ENCODE data around the gene DNAJB11. TPM values are rescaled to one million over a fixed set of nuclear protein-coding genes. Genes with fewer than 3 reads are reported as not detected.
"Not testable (repeated sequence)": the region's sequence is repeated elsewhere in the genome, so short reads cannot be mapped to it uniquely, and the experiment has no call there.

DNAJB11 gene
- total RNA-seq, 4 donors from 2014 or later = 43.7 to 69.9 (median 47.8) TPM

DNA sequence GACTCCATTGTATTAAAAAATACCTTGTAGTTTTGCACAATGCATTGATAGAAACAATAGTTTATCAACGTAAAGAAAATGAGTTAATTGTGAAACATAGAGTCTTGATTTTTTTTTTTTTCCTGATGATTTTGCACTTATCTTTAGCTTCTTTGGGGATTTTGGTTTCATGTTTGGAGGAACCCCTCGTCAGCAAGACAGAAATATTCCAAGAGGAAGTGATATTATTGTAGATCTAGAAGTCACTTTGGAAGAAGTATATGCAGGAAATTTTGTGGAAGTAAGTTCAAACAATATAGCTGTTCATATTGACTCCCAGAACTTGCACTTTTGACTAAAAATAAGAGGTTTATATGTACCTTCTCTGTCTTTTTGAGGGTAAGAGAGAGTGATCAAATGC lies 7.0 kb downstream of the DNAJB11 start:
- DNase-seq (ENCODE audit: low spot score) = no peak
- ATAC-seq (ENCODE audit: low FRiP score) = no peak
- TF ChIP-seq, protein P1, sequence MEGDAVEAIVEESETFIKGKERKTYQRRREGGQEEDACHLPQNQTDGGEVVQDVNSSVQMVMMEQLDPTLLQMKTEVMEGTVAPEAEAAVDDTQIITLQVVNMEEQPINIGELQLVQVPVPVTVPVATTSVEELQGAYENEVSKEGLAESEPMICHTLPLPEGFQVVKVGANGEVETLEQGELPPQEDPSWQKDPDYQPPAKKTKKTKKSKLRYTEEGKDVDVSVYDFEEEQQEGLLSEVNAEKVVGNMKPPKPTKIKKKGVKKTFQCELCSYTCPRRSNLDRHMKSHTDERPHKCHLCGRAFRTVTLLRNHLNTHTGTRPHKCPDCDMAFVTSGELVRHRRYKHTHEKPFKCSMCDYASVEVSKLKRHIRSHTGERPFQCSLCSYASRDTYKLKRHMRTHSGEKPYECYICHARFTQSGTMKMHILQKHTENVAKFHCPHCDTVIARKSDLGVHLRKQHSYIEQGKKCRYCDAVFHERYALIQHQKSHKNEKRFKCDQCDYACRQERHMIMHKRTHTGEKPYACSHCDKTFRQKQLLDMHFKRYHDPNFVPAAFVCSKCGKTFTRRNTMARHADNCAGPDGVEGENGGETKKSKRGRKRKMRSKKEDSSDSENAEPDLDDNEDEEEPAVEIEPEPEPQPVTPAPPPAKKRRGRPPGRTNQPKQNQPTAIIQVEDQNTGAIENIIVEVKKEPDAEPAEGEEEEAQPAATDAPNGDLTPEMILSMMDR (IDR thresholded peaks at IDR 0.05) = no peak

DNA sequence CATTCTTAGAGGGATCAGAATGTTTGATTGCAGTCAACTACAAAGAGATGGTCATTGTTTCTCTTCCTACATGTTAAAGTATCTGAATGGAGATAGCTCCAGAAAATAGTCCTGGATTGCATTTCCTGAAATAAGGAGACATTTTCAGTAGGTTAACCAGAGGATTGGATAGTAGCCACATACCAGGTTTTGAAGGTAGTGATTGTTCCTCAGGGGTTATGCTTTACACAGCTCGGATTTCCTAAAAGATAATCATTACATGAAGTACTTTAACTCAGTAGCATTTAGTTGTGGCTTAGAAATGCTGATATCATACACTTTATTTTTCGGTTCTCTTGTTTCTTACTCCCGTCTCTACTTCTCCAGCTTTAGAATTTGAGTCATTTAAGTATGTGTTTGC lies 10.3 kb downstream of the DNAJB11 start:
- ATAC-seq (ENCODE audit: low FRiP score) (no peak), DNase-seq (ENCODE audit: low spot score) (no peak)
- TF ChIP-seq, protein P1 (IDR thresholded peaks at IDR 0.05) = no peak

DNA sequence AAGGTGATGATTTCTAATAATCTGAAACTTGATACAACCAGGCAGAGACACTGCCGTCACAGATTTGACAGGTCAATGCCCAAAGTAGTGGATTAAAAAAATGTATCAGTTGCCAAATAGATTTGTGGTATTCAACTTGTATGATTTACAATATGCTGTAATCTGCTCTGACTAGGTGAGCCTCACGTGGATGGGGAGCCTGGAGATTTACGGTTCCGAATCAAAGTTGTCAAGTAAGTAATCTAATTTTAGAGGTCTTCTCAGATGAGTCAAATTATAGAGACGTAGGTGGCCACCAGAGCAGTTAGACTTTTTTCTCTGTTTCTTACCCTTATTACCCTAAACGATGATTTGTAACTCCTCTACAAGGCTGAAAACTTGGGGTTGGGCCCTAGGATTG lies 12.0 kb downstream of the DNAJB11 start:
- no peak for DNase-seq (ENCODE audit: low spot score)
- TF ChIP-seq, protein P1 (IDR thresholded peaks at IDR 0.05) = no peak
- no peak for ATAC-seq (ENCODE audit: low FRiP score)

DNA sequence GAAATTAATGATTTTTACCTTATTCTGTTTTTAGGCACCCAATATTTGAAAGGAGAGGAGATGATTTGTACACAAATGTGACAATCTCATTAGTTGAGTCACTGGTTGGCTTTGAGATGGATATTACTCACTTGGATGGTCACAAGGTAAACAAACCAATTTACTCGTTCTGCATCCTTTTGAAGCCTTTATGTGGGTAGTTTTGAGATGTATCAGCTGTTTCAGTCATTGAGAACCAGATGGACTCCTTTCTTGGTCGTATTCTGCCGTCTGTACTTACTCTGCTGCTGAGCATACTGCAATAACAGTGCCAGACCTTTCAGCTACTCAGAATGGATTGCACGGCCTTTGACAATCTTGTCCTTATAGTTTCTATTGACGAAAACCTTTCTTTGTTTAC lies 13.3 kb downstream of the DNAJB11 start:
- ATAC-seq (ENCODE audit: low FRiP score) (no peak), DNase-seq (ENCODE audit: low spot score) (no peak)
- TF ChIP-seq, protein P1 (IDR thresholded peaks at IDR 0.05) = no peak

DNA sequence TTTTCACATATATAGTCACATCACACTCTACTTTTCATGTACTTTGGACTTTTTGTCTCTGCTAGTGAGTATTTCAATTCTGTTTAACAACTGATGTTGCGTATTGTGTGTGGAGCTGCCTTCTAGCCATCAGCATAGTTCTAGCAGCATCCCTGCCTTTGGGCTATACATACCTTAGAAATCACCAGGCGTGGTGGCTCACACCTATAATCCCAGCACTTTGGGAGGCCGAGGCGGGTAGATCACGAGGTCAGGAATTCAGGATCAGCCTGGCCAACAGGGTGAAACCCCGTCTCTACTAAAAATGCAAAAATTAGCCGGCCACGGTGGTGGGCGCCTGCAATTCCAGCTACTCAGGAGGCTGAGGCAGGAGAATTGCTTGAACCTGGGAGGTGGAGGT lies 15.7 kb downstream of the DNAJB11 start:
- ATAC-seq (ENCODE audit: low FRiP score); DNase-seq (ENCODE audit: low spot score): not testable (repeated sequence)

DNA sequence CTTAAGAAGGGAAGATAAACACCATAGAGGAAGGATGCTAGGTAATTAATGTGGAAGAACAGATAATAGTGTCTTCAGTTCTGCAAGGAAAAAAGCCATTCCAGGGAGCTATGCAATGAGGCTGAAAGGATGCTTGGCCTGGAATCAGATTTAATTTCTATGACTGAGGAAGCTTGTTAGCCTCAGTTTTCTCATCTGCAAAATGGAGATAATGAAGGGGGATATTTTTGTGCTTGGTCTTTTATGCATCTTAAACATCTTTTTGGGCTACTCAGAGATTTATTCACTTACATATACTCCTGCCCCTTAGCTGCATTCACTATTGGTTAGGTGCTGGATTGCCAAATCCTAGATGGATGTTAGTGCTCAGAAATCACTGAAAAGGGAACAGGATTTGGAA lies 16.7 kb downstream of the DNAJB11 start:
- DNase-seq (ENCODE audit: low spot score) (no peak), ATAC-seq (ENCODE audit: low FRiP score) (no peak)
- TF ChIP-seq, protein P1 (IDR thresholded peaks at IDR 0.05) = no peak

DNA sequence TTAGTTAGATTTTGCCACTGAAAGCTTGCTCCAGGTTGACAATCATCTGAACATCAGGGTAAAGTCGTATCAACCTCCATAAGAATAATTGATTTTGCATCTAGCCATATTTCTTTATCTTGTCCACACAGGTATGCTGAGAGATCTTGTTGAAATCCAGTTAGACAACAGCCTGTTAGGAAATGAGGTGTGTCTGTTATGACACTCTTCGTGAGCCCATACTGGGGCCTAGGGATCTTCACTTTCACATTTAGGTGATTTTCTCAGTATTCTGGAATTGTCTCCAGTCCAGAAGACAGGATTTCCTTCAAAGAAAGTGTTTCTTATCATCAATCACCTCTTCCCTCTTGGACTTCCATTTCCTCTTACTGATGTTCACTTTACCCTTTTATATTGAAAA lies 18.1 kb downstream of the DNAJB11 start:
- TF ChIP-seq, protein P1 (IDR thresholded peaks at IDR 0.05) = no peak
- DNase-seq (ENCODE audit: low spot score) = no peak
- ATAC-seq (ENCODE audit: low FRiP score) = peak; percentile 79

DNA sequence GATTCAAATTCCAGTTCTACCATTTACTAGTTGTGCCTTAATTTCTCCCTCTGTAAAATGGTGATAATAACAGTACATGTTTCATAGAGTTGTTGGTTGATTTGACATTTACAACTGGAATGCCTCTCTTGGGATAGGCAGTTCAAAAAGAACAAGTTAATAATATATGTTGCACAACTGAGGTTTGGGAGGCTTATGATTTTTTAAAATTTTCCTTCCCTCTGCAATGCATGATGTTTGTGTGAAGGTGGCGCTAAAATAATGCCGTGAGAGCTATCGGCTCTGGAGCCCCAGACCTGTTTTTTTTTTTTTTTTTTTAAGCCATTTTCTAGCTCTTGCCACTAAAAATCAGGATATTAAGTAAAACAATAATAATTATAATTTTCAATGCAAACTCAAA lies 18.6 kb downstream of the DNAJB11 start:
- peak; percentile 5 for ATAC-seq (ENCODE audit: low FRiP score)
- TF ChIP-seq, protein P1 (IDR thresholded peaks at IDR 0.05) = no peak
- no peak for DNase-seq (ENCODE audit: low spot score)
